ACC112 (cell line): Measurements from ENCODE around the gene HPSE2.
A peak's percentile ranks its signal among the peaks of the same experiment; 100 is the strongest.

Source experiments
- H2AFZ ChIP-seq: fragments of 200-600 bp; sonication (generic); one replicate; pipeline ENCODE4 v1.6.0; 2017; ENCODE audit warnings: antibody characterized with exemption, low read length; ENCODE audit not compliant: unreplicated experiment
- H3K27ac ChIP-seq: fragments of 200-600 bp; sonication (generic); 2 replicates; pipeline ENCODE4 v1.5.1; 2014; ENCODE audit warnings: low read depth, mild to moderate bottlenecking, antibody characterized with exemption, low read length, moderate library complexity
- H3K27me3 ChIP-seq: fragments of 200-600 bp; sonication (generic); 2 replicates; pipeline ENCODE4 v1.6.1; 2014; ENCODE audit warnings: mild to moderate bottlenecking, antibody characterized with exemption, low read length, moderate library complexity, mixed read lengths; ENCODE audit not compliant: insufficient read depth
- H3K36me3 ChIP-seq: fragments of 200-600 bp; sonication (generic); 2 replicates; pipeline ENCODE4 v1.6.1; 2016; ENCODE audit warnings: mild to moderate bottlenecking, antibody characterized with exemption, low read length, moderate library complexity, mixed read lengths; ENCODE audit not compliant: insufficient read depth
- H3K4me1 ChIP-seq: fragments of 200-600 bp; sonication (generic); one replicate; pipeline ENCODE4 v1.6.1; 2016; ENCODE audit warnings: low read length, mixed read lengths; ENCODE audit not compliant: insufficient read depth, unreplicated experiment, control insufficient read depth
- H3K4me3 ChIP-seq: fragments of 200-600 bp; sonication (generic); 2 replicates; pipeline ENCODE4 v1.5.1; 2014; ENCODE audit warnings: mild to moderate bottlenecking, low read depth, low read length
- H3K79me2 ChIP-seq: fragments of 200-600 bp; sonication (generic); one replicate; pipeline ENCODE4 v1.6.0; 2016; ENCODE audit warnings: low read length; ENCODE audit not compliant: control insufficient read depth, unreplicated experiment, insufficient read depth

Gene HPSE2

GRCh38 chr10:98446151-98446660 lies 789.4 kb downstream of the HPSE2 start:
- Histone ChIP-seq H3K4me3 (peak overlapping the region; percentile 97), H2AFZ (peak overlapping the region; percentile 81)

GRCh38 chr10:98445200-98445812 lies 790.3 kb downstream of the HPSE2 start:
- H3K4me1 ChIP-seq, result peaks cover 13% of the 10 kb centered on the region

More at GRCh38 chr10:98446151-98446660, 789.4 kb downstream of the HPSE2 start:
- Histone ChIP-seq H3K27ac (peak overlapping the region; percentile 66), H3K36me3 (peaks cover 9% of the 10 kb centered on the region; the same call in 1 of the 2 replicates), H3K27me3 (no peaks in the 10 kb centered on the region; the same call in 1 of the 2 replicates), H3K4me1 (peaks cover 13% of the 10 kb centered on the region), H3K79me2 (peaks cover 15% of the 10 kb centered on the region)

GRCh38 chr10:98444314-98445006 lies 791.2 kb downstream of the HPSE2 start:
- Histone ChIP-seq H3K79me2 (peaks cover 15% of the 10 kb centered on the region), H3K27me3 (no peaks in the 10 kb centered on the region), H3K4me3 (no peak overlapping the region), H3K4me1 (peaks cover 13% of the 10 kb centered on the region), H3K36me3 (peaks cover 13% of the 10 kb centered on the region), H3K27ac (no peak overlapping the region), H2AFZ (no peak overlapping the region)

More at GRCh38 chr10:98445200-98445812, 790.3 kb downstream of the HPSE2 start:
- Histone ChIP-seq H2AFZ (no peak overlapping the region), H3K36me3 (peaks cover 13% of the 10 kb centered on the region), H3K27me3 (no peaks in the 10 kb centered on the region), H3K79me2 (peaks cover 15% of the 10 kb centered on the region), H3K4me3 (peak overlapping the region; percentile 97), H3K27ac (no peak overlapping the region)

GRCh38 chr10:98438715-98439114 lies 796.9 kb downstream of the HPSE2 start:
- Histone ChIP-seq H3K27me3 (no peaks in the 10 kb centered on the region), H3K36me3 (peaks cover 39% of the 10 kb centered on the region), H2AFZ (no peak overlapping the region), H3K27ac (no peak overlapping the region), H3K79me2 (no peaks in the 10 kb centered on the region), H3K4me1 (peaks cover 5% of the 10 kb centered on the region), H3K4me3 (no peak overlapping the region)

- Histone ChIP-seq H3K27ac (no peak overlapping the region), H3K4me3 (no peak overlapping the region), H2AFZ (no peak overlapping the region), H3K27me3 (no peaks in the 10 kb centered on the region), H3K36me3 (peaks cover 53% of the 10 kb centered on the region), H3K79me2 (no peaks in the 10 kb centered on the region), H3K4me1 (peaks cover under 1% of the 10 kb centered on the region)
Observed at GRCh38 chr10:98436704-98437103, 798.9 kb downstream of the HPSE2 start.

GRCh38 chr10:98435178-98435577 lies 800.5 kb downstream of the HPSE2 start:
- no peaks in the 10 kb centered on the region for H3K79me2 ChIP-seq
- no peaks in the 10 kb centered on the region for H3K4me1 ChIP-seq
- no peaks in the 10 kb centered on the region for H3K27me3 ChIP-seq
- peaks cover 52% of the 10 kb centered on the region for H3K36me3 ChIP-seq
- no peak overlapping the region for H3K27ac ChIP-seq
- H3K4me3 ChIP-seq, result no peak overlapping the region
- H2AFZ ChIP-seq, result no peak overlapping the region

GRCh38 chr10:98433881-98434732 lies 801.5 kb downstream of the HPSE2 start:
- Histone ChIP-seq H3K4me1 (no peaks in the 10 kb centered on the region), H3K79me2 (no peaks in the 10 kb centered on the region), H2AFZ (no peak overlapping the region), H3K27me3 (no peaks in the 10 kb centered on the region), H3K27ac (no peak overlapping the region), H3K36me3 (peaks cover 49% of the 10 kb centered on the region), H3K4me3 (no peak overlapping the region)

- Histone ChIP-seq H3K36me3 (peaks cover 43% of the 10 kb centered on the region), H2AFZ (no peak overlapping the region), H3K79me2 (no peaks in the 10 kb centered on the region), H3K4me1 (no peaks in the 10 kb centered on the region), H3K4me3 (no peak overlapping the region), H3K27ac (no peak overlapping the region), H3K27me3 (no peaks in the 10 kb centered on the region)
Observed at GRCh38 chr10:98433371-98433770, 802.3 kb downstream of the HPSE2 start.

- no peaks in the 10 kb centered on the region for H3K4me1 ChIP-seq
- no peaks in the 10 kb centered on the region for H3K79me2 ChIP-seq
- H3K27ac ChIP-seq, result no peak overlapping the region
- peaks cover 39% of the 10 kb centered on the region for H3K36me3 ChIP-seq
- H2AFZ ChIP-seq, result no peak overlapping the region
- H3K27me3 ChIP-seq, result no peaks in the 10 kb centered on the region
- no peak overlapping the region for H3K4me3 ChIP-seq
Observed at GRCh38 chr10:98432330-98432729, 803.3 kb downstream of the HPSE2 start.

- Histone ChIP-seq H3K36me3 (peaks cover 39% of the 10 kb centered on the region), H3K4me3 (no peak overlapping the region)
Observed at GRCh38 chr10:98431016-98431415, 804.6 kb downstream of the HPSE2 start.

More at GRCh38 chr10:98431016-98431415, 804.6 kb downstream of the HPSE2 start:
- no peak overlapping the region for H3K27ac ChIP-seq
- H3K27me3 ChIP-seq, result no peaks in the 10 kb centered on the region
- H3K4me1 ChIP-seq, result no peaks in the 10 kb centered on the region
- H3K79me2 ChIP-seq, result no peaks in the 10 kb centered on the region
- H2AFZ ChIP-seq, result no peak overlapping the region
